DND-41 (cell line): Measurements from ENCODE around the gene HHATL.

Experiments
- EZH2 ChIP-seq: IDR thresholded peaks from 3 replicates; pipeline ENCODE4 v1.6.1; 2012; ENCODE audit warnings: borderline replicate concordance, low read depth, mild to moderate bottlenecking, moderate library complexity, low read length, inconsistent platforms; ENCODE audit not compliant: severe bottlenecking
- TF ChIP-seq, protein P1 (sequence below): IDR thresholded peaks from 2 replicates; pipeline ENCODE4 v1.5.1; 2012; ENCODE audit warnings: borderline replicate concordance, low read length, moderate library complexity, mild to moderate bottlenecking; ENCODE audit not compliant: poor library complexity, severe bottlenecking; ENCODE audit errors: extremely low read depth

GRCh38 chr3:42680806-42681205, 21.8 kb downstream of the HHATL start:
- TF ChIP-seq, protein P1, sequence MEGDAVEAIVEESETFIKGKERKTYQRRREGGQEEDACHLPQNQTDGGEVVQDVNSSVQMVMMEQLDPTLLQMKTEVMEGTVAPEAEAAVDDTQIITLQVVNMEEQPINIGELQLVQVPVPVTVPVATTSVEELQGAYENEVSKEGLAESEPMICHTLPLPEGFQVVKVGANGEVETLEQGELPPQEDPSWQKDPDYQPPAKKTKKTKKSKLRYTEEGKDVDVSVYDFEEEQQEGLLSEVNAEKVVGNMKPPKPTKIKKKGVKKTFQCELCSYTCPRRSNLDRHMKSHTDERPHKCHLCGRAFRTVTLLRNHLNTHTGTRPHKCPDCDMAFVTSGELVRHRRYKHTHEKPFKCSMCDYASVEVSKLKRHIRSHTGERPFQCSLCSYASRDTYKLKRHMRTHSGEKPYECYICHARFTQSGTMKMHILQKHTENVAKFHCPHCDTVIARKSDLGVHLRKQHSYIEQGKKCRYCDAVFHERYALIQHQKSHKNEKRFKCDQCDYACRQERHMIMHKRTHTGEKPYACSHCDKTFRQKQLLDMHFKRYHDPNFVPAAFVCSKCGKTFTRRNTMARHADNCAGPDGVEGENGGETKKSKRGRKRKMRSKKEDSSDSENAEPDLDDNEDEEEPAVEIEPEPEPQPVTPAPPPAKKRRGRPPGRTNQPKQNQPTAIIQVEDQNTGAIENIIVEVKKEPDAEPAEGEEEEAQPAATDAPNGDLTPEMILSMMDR = no peak
- TF ChIP-seq EZH2 = no peak
